Vagina (tissue), 2 donors: ENCODE data around the gene RAPSN. TPM values are rescaled to one million over a fixed set of nuclear protein-coding genes. Genes with fewer than 3 reads are reported as not detected.
A peak's percentile ranks its signal among the peaks of the same experiment; 100 is the strongest.

Experiments
- DNase-seq, 2 donors: peaks; one replicate each; pipeline ENCODE4 v3.0.0-alpha.2; 2017; ENCODE audit errors: extremely low spot score in 2 of 2
- H3K27ac ChIP-seq: fragments of 200-600 bp; sonication (generic); one replicate; pipeline ENCODE4 v1.5.1; 2019
- H3K27me3 ChIP-seq: fragments of 200-600 bp; sonication (generic); one replicate; pipeline ENCODE4 v1.5.1; 2019
- H3K36me3 ChIP-seq, 2 donors: fragments of 200-600 bp; sonication (generic); one replicate each; pipeline ENCODE4 v1.5.1; 2017 to 2019
- H3K4me1 ChIP-seq: fragments of 200-600 bp; sonication (generic); one replicate; pipeline ENCODE4 v1.5.1; 2019
- H3K4me3 ChIP-seq, 2 donors: fragments of 200-600 bp; sonication (generic); 1 replicate in 1 of 2; 2 replicates in 1 of 2; pipeline ENCODE4 v1.5.1; 2016 to 2019
- H3K9me3 ChIP-seq: fragments of 200-600 bp; sonication (generic); one replicate; pipeline ENCODE4 v1.5.1; 2019
- POLR2A ChIP-seq, 2 donors: fragments of 450-650 bp; IDR thresholded peaks; one replicate each; pipeline ENCODE4 v1.6.1; 2017; ENCODE audit warnings: antibody characterized with exemption in 2 of 2, mild to moderate bottlenecking in 2 of 2, moderate library complexity in 2 of 2
- POLR2AphosphoS5 ChIP-seq, 2 donors: sonication (generic); formaldehyde crosslinking; IDR thresholded peaks; one replicate each; pipeline ENCODE4 v1.9.0; 2017; ENCODE audit warnings: antibody characterized with exemption in 2 of 2, mild to moderate bottlenecking in 2 of 2, low read depth in 1 of 2; ENCODE audit not compliant: insufficient read depth in 1 of 2
- intact Hi-C: fragments of 100-400 bp; cut with DNase I; formaldehyde crosslinking; loops from one replicate; pipeline ENCODE4 v1.15.1; 2023
- total RNA-seq: library from RNA; depleted of rRNA; stranded (reverse); fragments of >200 nt; gene quantifications from one replicate; pipeline ENCODE4 v1.2.3, GENCODE V29; 2016
- TF ChIP-seq, protein P1 (sequence below), 3 experiments: fragments of 450-650 bp in 2 of 3; fragments of 200-600 bp in 1 of 3; sonication (generic) in 1 of 3; IDR thresholded peaks; one replicate each; pipeline ENCODE4 v1.5.1; 2017 to 2019; ENCODE audit warnings: antibody characterized with exemption in 3 of 3, mild to moderate bottlenecking in 2 of 3, moderate library complexity in 2 of 3

Gene RAPSN
- total RNA-seq, 1 donor from 2014 or later: not detected

DNA sequence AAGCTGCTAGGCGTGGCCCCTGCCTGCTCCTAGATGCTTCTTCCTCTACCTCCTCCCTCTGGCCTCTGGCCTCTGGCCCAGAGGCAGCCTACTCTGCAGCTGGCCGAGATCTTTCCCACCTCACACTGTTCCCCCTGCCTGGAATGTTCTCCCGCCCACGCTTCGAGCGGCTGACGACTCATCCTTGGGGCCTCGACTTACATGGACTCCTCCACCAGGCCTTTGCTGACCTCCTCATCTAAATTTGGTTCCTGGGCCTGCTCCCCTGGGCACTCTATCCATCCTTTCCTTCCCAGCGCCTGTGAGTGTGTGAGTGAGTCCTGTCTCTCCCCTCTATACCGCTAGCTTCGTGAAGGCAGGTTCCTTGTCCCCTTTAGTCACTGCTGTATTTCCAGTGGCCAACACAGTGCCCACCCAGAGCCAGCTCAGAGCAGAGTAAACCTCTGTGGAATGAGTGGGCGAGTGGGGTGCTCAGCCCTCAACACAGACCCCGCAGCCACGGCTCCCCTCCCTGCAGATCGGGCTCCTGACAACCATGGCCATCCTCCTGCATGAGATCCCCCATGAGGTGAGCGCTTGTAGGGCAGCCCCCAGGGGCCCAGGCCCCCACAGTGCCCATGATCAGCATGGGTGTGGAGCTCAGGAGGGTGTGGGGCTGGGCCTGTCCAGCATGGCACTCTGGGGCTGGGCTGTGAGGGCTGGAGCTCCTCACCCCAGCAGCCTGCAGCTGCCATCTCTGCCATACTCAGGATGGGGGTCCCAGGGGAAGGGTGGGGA, 34.8 kb downstream of the RAPSN start:
- peaks cover 0 to 46% of the 10 kb centered on the region in 2 donors for H3K36me3 ChIP-seq
- intact Hi-C loops: no loop called here
- no peak overlapping the region for H3K4me3 ChIP-seq
- no peaks in the 10 kb centered on the region for H3K27me3 ChIP-seq
- no peak for DNase-seq
- TF ChIP-seq POLR2AphosphoS5 (IDR thresholded peaks at IDR 0.05; ENCODE audit: insufficient read depth in 1 of 2, low read depth in 1 of 2): peak in 1 of 2 donors; percentile 19
- TF ChIP-seq, protein P1, sequence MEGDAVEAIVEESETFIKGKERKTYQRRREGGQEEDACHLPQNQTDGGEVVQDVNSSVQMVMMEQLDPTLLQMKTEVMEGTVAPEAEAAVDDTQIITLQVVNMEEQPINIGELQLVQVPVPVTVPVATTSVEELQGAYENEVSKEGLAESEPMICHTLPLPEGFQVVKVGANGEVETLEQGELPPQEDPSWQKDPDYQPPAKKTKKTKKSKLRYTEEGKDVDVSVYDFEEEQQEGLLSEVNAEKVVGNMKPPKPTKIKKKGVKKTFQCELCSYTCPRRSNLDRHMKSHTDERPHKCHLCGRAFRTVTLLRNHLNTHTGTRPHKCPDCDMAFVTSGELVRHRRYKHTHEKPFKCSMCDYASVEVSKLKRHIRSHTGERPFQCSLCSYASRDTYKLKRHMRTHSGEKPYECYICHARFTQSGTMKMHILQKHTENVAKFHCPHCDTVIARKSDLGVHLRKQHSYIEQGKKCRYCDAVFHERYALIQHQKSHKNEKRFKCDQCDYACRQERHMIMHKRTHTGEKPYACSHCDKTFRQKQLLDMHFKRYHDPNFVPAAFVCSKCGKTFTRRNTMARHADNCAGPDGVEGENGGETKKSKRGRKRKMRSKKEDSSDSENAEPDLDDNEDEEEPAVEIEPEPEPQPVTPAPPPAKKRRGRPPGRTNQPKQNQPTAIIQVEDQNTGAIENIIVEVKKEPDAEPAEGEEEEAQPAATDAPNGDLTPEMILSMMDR (IDR thresholded peaks at IDR 0.05): no peak
- no peak for TF ChIP-seq POLR2A (IDR thresholded peaks at IDR 0.05)
- peaks cover 41% of the 10 kb centered on the region for H3K4me1 ChIP-seq
- no peaks in the 10 kb centered on the region for H3K9me3 ChIP-seq
- H3K27ac ChIP-seq: peak overlapping the region; percentile 79

DNA sequence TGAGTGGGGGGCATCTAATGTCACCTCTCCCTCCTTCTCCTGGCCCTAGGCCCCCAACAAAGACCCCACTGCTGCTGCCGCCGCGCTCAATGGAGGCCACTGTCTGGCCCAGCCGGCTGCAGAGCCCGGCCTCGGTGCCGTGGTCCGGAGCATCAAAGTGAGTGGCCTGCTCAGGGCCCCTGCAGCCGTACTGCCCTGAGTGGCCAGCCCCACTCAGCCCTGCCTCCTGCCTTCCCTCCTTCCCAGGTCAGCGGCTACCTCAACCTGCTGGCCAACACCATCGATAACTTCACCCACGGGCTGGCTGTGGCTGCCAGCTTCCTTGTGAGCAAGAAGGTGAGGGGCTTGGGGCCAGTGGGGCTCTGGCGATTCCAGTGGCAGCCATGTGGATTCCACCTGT, 35.6 kb downstream of the RAPSN start:
- TF ChIP-seq, protein P1 (IDR thresholded peaks at IDR 0.05): no peak
- TF ChIP-seq POLR2AphosphoS5 (IDR thresholded peaks at IDR 0.05; ENCODE audit: insufficient read depth in 1 of 2, low read depth in 1 of 2) (no peak), POLR2A (IDR thresholded peaks at IDR 0.05) (no peak)
- no peak for DNase-seq
- Histone ChIP-seq H3K36me3 (peaks cover 0 to 39% of the 10 kb centered on the region in 2 donors), H3K4me1 (peaks cover 46% of the 10 kb centered on the region), H3K27ac (no peak overlapping the region), H3K27me3 (no peaks in the 10 kb centered on the region), H3K4me3 (no peak overlapping the region), H3K9me3 (no peaks in the 10 kb centered on the region)
- intact Hi-C loops: no loop called here

DNA sequence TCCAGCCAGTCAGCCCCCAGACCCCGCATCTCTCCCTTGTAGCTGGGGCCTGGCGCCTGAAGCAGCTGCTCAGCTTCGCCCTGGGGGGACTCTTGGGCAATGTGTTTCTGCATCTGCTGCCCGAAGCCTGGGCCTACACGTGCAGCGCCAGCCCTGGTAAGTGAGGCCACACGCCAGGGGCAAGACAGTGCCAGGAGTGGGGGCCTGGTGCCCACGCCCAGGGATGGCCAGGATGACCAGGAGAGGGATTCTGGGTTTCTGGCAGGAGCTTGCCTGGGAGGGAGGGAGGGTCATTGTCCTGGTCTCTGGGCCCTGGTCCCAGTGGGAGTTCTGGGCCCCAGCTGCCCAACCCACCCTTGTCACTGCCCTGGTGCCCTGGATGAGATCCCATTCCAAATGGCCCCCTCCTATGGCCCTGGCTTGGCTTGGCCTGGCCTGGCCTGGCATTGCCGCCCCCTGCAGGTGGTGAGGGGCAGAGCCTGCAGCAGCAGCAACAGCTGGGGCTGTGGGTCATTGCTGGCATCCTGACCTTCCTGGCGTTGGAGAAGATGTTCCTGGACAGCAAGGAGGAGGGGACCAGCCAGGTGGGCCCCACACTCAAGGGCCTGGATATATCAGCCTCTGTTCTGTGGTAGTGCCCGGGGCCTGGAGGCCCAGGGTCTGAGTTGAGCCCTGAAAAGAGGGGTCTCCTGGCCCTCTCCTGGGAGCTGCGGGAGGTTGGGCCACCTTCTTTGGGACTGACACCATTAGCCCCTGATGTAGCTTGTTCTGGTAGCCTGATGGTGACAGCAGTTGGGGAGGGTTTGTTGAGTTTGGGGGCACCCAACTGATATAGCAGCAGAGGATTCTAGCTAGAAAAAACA, 36.8 kb downstream of the RAPSN start:
- Histone ChIP-seq H3K9me3 (no peaks in the 10 kb centered on the region), H3K27ac (no peak overlapping the region), H3K36me3 (peaks cover 0 to 30% of the 10 kb centered on the region in 2 donors), H3K4me1 (peaks cover 53% of the 10 kb centered on the region), H3K4me3 (no peak overlapping the region), H3K27me3 (no peaks in the 10 kb centered on the region)
- no peak for DNase-seq
- intact Hi-C loops: no loop called here
- TF ChIP-seq, protein P1 (IDR thresholded peaks at IDR 0.05): peak in 1 of 3 experiments; percentile 33
- no peak for TF ChIP-seq POLR2AphosphoS5 (IDR thresholded peaks at IDR 0.05; ENCODE audit: insufficient read depth in 1 of 2, low read depth in 1 of 2)

DNA sequence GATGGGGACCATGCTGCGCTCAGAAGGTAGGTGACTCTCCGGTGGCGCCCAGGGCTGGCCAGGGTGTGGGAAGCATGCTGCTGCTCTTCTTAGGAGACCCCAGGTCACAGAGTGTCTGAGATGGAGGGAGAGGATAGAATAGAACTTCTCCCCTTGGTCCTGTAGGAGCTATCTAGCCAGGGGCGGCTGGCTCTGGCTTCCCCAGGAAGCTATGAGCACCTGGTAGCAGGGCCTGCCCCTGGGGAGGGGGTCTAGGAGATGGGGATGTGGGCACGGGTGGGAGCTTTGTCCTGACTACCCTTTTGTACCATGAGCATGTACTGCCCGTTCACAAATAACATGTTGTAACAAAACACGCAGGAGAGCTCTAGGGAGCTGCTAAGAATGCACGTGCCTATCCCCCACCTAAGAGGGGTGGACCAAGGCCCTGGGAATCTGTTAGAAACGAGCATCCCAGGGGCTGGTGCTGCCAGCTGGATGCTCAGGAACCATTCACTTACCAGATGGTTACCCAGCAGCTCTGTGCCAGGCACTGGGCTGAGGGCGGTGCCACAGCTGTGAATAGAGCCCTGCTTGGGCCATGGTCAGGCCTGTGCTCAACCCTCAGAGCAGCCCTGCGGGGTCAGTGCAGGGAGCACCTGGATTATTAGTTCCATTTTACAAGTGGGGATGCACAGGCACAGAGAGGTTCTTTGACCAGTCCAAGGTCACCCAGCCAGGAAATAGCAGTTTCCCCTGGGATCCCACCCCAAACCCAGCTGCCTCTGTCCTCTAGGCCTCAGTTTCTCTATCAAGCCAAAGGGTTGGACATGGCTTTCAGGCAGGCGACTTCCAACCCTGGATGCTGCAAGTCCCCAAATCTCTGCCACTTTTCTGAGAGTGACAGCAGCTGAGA, 38.3 kb downstream of the RAPSN start:
- H3K4me1 ChIP-seq: peaks cover 42% of the 10 kb centered on the region
- no peak for DNase-seq
- peaks cover 0 to 30% of the 10 kb centered on the region in 2 donors for H3K36me3 ChIP-seq
- intact Hi-C loops: no loop called here
- peak overlapping the region; percentile 89 for H3K27ac ChIP-seq
- no peaks in the 10 kb centered on the region for H3K27me3 ChIP-seq
- TF ChIP-seq POLR2AphosphoS5 (IDR thresholded peaks at IDR 0.05; ENCODE audit: insufficient read depth in 1 of 2, low read depth in 1 of 2) (no peak), POLR2A (IDR thresholded peaks at IDR 0.05) (no peak)
- H3K9me3 ChIP-seq: no peaks in the 10 kb centered on the region
- peak overlapping the region in 1 of 2 donors; percentile 87 for H3K4me3 ChIP-seq
